Measurements from ENCODE around the gene TACO1.

DNA sequence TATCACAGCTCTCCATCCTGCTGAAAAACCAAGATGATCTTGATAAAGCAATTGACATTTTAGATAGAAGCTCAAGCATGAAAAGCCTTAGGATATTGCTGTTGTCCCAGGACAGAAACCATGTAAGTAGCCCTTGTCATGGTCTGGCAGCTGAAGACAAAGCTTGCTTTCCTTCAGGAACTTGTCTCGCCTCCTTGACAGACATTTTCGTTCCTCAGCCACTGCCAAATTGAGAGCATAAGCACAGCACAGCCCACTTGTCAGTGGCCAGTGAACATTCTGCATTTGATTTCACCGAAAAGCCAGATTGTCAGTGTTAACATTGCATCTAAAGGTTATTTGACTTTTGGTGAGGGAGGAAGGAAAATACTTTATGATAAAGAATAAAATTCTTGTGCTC is 57.1 kb downstream of the TACO1 start:
- TF ChIP-seq, protein P1, sequence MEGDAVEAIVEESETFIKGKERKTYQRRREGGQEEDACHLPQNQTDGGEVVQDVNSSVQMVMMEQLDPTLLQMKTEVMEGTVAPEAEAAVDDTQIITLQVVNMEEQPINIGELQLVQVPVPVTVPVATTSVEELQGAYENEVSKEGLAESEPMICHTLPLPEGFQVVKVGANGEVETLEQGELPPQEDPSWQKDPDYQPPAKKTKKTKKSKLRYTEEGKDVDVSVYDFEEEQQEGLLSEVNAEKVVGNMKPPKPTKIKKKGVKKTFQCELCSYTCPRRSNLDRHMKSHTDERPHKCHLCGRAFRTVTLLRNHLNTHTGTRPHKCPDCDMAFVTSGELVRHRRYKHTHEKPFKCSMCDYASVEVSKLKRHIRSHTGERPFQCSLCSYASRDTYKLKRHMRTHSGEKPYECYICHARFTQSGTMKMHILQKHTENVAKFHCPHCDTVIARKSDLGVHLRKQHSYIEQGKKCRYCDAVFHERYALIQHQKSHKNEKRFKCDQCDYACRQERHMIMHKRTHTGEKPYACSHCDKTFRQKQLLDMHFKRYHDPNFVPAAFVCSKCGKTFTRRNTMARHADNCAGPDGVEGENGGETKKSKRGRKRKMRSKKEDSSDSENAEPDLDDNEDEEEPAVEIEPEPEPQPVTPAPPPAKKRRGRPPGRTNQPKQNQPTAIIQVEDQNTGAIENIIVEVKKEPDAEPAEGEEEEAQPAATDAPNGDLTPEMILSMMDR (optimal IDR thresholded peaks at IDR 0.05 in 1 of 3, IDR thresholded peaks at IDR 0.05 in 1 of 3, conservative IDR thresholded peaks at IDR 0.05 in 1 of 3; ENCODE audit: extremely low read depth in 1 of 3, insufficient read depth in 2 of 3, low read length in 3 of 3): no peak
- no peak for TF ChIP-seq EZH2 (IDR thresholded peaks at IDR 0.05; ENCODE audit: low read length)

Data from keratinocyte (primary cell).